Activated T-cell treated with anti-CD3 and anti-CD28 coated beads, Interleukin-2, amount 50 U/mL, for 48 hours (primary cell): ENCODE data around the gene CCDC3.

Experiments
- DNase-seq, 2 experiments: peaks; one replicate each; pipeline ENCODE4 v3.0.0-alpha.2; 2020

Gene CCDC3

GRCh38 chr10:12999849-13000248 is 1.7 kb downstream of the CCDC3 start:
- DNase-seq = no peak

GRCh38 chr10:12995425-12995861 is 6.1 kb downstream of the CCDC3 start:
- DNase-seq = no peak

- no peak for DNase-seq
These were observed 7.9 kb downstream of the CCDC3 start for GRCh38 chr10:12993595-12993994.

GRCh38 chr10:12985347-12985746 is 16.2 kb downstream of the CCDC3 start:
- DNase-seq = no peak

- DNase-seq = no peak
These were observed 17.3 kb downstream of the CCDC3 start for GRCh38 chr10:12984165-12984747.

- DNase-seq = peak; percentile 41 to 45
These were observed 17.9 kb downstream of the CCDC3 start for GRCh38 chr10:12983568-12983967.

- DNase-seq = no peak
These were observed 19.9 kb downstream of the CCDC3 start for GRCh38 chr10:12981570-12981969.

GRCh38 chr10:12980713-12981306 is 20.7 kb downstream of the CCDC3 start:
- DNase-seq = no peak

- DNase-seq = no peak
These were observed 21.3 kb downstream of the CCDC3 start for GRCh38 chr10:12980102-12980661.

GRCh38 chr10:12978891-12979290 is 22.6 kb downstream of the CCDC3 start:
- no peak for DNase-seq

GRCh38 chr10:12975906-12976305 is 25.6 kb downstream of the CCDC3 start:
- DNase-seq = no peak

GRCh38 chr10:12975266-12975665 is 26.2 kb downstream of the CCDC3 start:
- DNase-seq = no peak

- no peak for DNase-seq
These were observed 26.9 kb downstream of the CCDC3 start for GRCh38 chr10:12974491-12975199.

- DNase-seq = no peak
These were observed 27.4 kb downstream of the CCDC3 start for GRCh38 chr10:12974078-12974477.

- DNase-seq = no peak
These were observed 28.3 kb downstream of the CCDC3 start for GRCh38 chr10:12973149-12973718.

GRCh38 chr10:12972146-12972545 is 29.4 kb downstream of the CCDC3 start:
- DNase-seq = no peak

- no peak for DNase-seq
These were observed 30.3 kb downstream of the CCDC3 start for GRCh38 chr10:12971001-12971788.

GRCh38 chr10:12969951-12970350 is 31.6 kb downstream of the CCDC3 start:
- DNase-seq = no peak

- no peak for DNase-seq
These were observed 35.4 kb downstream of the CCDC3 start for GRCh38 chr10:12966067-12966466.

GRCh38 chr10:12965571-12965970 is 35.9 kb downstream of the CCDC3 start:
- no peak for DNase-seq

GRCh38 chr10:12962556-12962955 is 39.0 kb downstream of the CCDC3 start:
- no peak for DNase-seq

- DNase-seq = no peak
These were observed 39.9 kb downstream of the CCDC3 start for GRCh38 chr10:12961416-12962205.
